K562 (cell line): ENCODE measurements around the gene ARHGEF33. TPM values are rescaled to one million over a fixed set of nuclear protein-coding genes. Genes with fewer than 3 reads are reported as not detected.

Experiments
- BACH1 ChIP-seq: fragments of 200-800 bp; sonication (Bioruptor generic); IDR thresholded peaks from 2 replicates; pipeline ENCODE4 v1.6.1; 2016; ENCODE audit warnings: missing genetic modification characterization, missing compliant biosample characterization
- L3MBTL2 ChIP-seq: fragments of 450-650 bp; IDR thresholded peaks from 2 replicates; pipeline ENCODE4 v1.6.1; 2016; ENCODE audit warnings: mild to moderate bottlenecking, moderate library complexity
- NCOA1 ChIP-seq: fragments of 450-650 bp; IDR thresholded peaks from 2 replicates; pipeline ENCODE4 v1.6.1; 2016; ENCODE audit warnings: low read depth
- NEUROD1 ChIP-seq: fragments of 150-350 bp; IDR thresholded peaks from 2 replicates; pipeline ENCODE4 v1.6.1; 2014; ENCODE audit warnings: borderline replicate concordance, low read length, low read depth; ENCODE audit not compliant: partially characterized antibody
- NFYB ChIP-seq: IDR thresholded peaks from 2 replicates; pipeline ENCODE4 v1.6.1; 2011; ENCODE audit warnings: mild to moderate bottlenecking, moderate library complexity; ENCODE audit not compliant: insufficient read length; ENCODE audit errors: extremely low read depth
- RAD21 ChIP-seq, 2 experiments: fragments of 250-450 bp in 1 of 2; fragments of 450-650 bp in 1 of 2; sonication (Bioruptor Pico) in 1 of 2; formaldehyde crosslinking in 1 of 2; IDR thresholded peaks in 1 of 2; conservative IDR thresholded peaks in 1 of 2; 2 replicates each; pipeline versions ENCODE4 v1.4.0 to v1.8.0; 2020 to 2022; ENCODE audit warnings: mild to moderate bottlenecking in 2 of 2, moderate library complexity in 1 of 2
- RB1 ChIP-seq: fragments of 450-650 bp; IDR thresholded peaks from 2 replicates; pipeline ENCODE4 v1.6.1; 2017; ENCODE audit warnings: low read depth, mild to moderate bottlenecking
- REST ChIP-seq, 2 experiments: fragments of 450-650 bp; formaldehyde crosslinking in 1 of 2; IDR thresholded peaks; 2 replicates each; pipeline versions ENCODE4 v1.4.0 to v1.6.1; 2014 to 2020; ENCODE audit warnings: mild to moderate bottlenecking in 2 of 2, borderline replicate concordance in 1 of 2, low read depth in 1 of 2
- ZNF239 ChIP-seq: fragments of 250-450 bp; sonication (Bioruptor Pico); IDR thresholded peaks from 2 replicates; pipeline ENCODE4 v1.4.0; 2020; ENCODE audit warnings: mild to moderate bottlenecking
- ZNF318 ChIP-seq, 2 experiments: fragments of 450-650 bp; IDR thresholded peaks; 2 replicates each; pipeline ENCODE4 v1.6.1; 2016; ENCODE audit warnings: mild to moderate bottlenecking in 2 of 2, borderline replicate concordance in 1 of 2, low read depth in 1 of 2, moderate library complexity in 1 of 2
- polyA plus RNA-seq, 8 experiments: library from polyadenylated mRNA; depleted of rRNA in 4 of 8; stranded (reverse) in 5 of 8; unstranded in 3 of 8; fragments of >200 nt; fragmentation: Nextera tagmentation in 2 of 8; fragmentation: Illumina TruSeq in 1 of 8; extraction: Ambion mirVana in 2 of 8; extraction: Trizol in 1 of 8; gene quantifications; 2 replicates each; pipeline versions ENCODE4 v1.2.1 to v1.2.3, GENCODE V29; 2011 to 2014; ENCODE audit warnings: inconsistent platforms in 1 of 8, missing spikeins in 1 of 8
- total RNA-seq, 7 experiments: library from RNA; depleted of rRNA in 6 of 7; stranded (reverse); fragments of >200 nt in 6 of 7; fragmentation: Illumina TruSeq in 2 of 7; extraction: Trizol in 2 of 7; gene quantifications; 2 replicates each; pipeline versions ENCODE4 v1.2.1 to v1.2.3, GENCODE V29; 2011 to 2021; ENCODE audit warnings: low replicate concordance in 1 of 7

ARHGEF33 gene
- total and polyA plus RNA-seq, 9 of the 15 experiments (the other 6 are each of a cell fraction or from before 2014, with no cell fraction given): 0.01 to 0.08 (median 0.03) TPM; not detected in 5

- TF ChIP-seq RAD21 (CRISPR knock-in tag; conservative IDR thresholded peaks at IDR 0.05 in 1 of 2, IDR thresholded peaks at IDR 0.05 in 1 of 2) (peak; percentile 16 to 69; a peak in 2 of 4 replicates), REST (IDR thresholded peaks at IDR 0.05; ENCODE audit: borderline replicate concordance) (peak; percentile 48; the same call in 1 of the 2 replicates), REST (CRISPR knock-in tag; IDR thresholded peaks at IDR 0.05; ENCODE audit: low read depth) (no peak), NCOA1 (no peak), BACH1 (tag) (no peak), RB1 (peak; percentile 39; the same call in 1 of the 2 replicates), ZNF318 (IDR thresholded peaks at IDR 0.05; ENCODE audit: borderline replicate concordance in 1 of 2, low read depth in 1 of 2) (no peak), NFYB (no peak), NEUROD1 (no peak), ZNF239 (CRISPR knock-in tag) (no peak), L3MBTL2 (0 out of 2 replicates have a peak, but pooled peaks have one; percentile 16)
Measured at GRCh38 chr2:38925982-38926381, 36.3 kb downstream of the ARHGEF33 start (continued).
